Thoracic aorta endothelial cell (primary cell): ENCODE measurements around the gene SHANK1. TPM values are rescaled to one million over a fixed set of nuclear protein-coding genes. Genes with fewer than 3 reads are reported as not detected.

Source experiments
- total RNA-seq: library from RNA; depleted of rRNA; stranded (reverse); fragments of >200 nt; gene quantifications from 2 replicates; pipeline ENCODE4 v1.2.3, GENCODE V29; 2012

Gene SHANK1
- total RNA-seq, result 1.5 and 2.9 TPM in 2 replicates

DNA sequence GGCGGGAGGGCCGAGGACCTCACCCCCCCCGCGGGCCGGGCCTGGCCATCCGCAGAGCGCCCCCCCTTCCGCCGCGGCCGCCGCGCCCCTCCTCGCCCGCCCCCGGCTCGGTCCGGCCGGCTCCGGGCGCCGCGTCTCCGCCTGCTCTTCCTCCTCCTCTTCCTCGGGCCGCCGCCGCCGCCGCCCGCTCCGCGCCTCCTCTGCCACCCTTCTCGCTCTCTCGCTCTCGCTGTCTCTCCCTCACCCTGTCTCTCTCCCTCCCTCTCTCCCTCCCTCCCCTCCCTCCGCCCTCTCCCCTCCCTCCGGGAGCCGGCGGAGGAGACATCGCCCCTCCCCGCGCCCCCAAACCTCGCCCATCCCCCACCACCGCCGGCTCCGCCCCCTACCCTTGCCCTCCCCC, at the start of gene SHANK1:
TSS of gene SHANK1 (minus strand) at position 237 of the 400 bp plus-strand sequence. CDS start 2,883 bp downstream, outside the sequence.

DNA sequence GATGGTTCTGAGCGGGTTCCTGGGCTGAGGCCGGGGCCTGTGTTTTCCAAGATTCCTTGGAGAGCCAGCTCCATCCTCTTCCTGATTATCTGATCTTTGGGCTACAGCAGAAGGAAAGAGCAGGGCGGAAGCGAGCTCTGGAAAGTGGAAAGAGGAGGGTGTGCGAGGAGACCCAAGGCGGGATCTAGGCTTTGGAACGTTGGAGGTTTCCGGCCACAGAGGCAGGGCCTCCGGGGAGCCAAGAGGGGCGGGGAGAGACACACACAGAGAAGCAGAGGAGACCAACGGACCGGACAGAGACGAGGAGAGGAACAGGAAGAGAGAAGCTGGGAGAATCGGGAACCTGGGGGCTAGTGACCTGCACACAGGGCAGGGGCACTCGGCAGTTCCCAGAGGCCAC, 3.5 kb upstream of the SHANK1 start, which contains the start of gene CLEC11A:
TSS of gene CLEC11A (plus strand) at position 296 of the 400 bp plus-strand sequence. CDS start 162 bp downstream, outside the sequence.

DNA sequence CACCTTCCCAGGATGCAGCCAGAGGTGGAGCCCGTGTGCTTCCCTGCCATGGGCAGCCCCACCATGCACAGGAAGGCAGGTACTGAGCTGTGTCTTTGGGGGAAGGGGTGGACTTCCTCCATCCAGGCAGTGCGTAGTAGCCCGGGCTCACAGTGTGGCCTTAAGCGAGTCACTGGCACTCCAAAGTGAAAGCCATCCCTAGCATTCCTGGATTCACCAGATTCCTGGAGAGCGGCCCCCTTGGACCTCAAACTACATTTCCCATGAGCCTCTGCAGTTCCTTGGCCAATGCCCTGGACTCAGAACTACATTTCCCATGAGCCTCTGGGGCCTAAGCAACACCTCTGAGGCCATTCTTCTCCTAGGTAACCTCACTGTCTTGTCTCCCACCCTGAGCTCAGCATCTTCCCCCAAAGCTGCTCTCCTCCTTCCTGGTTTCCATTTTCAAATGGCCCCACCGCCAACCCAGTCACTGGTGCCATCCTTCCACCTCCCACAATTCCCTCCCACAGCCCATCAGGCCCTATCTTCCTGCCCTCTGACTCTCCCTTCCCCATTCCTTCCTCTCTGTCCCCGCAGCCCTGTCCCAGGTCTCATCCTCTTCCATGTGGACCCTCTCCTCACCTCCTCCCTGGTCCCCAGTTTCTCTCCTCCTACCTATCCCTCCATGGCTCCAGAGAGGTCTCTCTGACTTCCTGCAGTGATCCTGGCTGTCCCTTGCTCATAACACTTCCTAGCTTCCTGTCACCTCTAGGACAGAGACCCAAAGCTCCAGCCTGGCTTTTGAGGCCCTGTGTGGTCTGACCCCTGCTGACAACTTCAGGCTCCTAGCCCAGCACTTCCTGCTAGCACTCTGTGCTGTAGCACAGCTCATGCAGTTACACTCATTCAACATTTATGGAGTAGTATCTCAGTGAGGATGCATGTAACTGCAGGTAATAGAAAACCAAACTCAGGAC, 69.9 kb downstream of the SHANK1 start, which contains the start of gene C19orf81:
TSS of gene C19orf81 (plus strand) at position 13 of the 959 bp plus-strand sequence. CDS start at position 13, 0 bp downstream.

DNA sequence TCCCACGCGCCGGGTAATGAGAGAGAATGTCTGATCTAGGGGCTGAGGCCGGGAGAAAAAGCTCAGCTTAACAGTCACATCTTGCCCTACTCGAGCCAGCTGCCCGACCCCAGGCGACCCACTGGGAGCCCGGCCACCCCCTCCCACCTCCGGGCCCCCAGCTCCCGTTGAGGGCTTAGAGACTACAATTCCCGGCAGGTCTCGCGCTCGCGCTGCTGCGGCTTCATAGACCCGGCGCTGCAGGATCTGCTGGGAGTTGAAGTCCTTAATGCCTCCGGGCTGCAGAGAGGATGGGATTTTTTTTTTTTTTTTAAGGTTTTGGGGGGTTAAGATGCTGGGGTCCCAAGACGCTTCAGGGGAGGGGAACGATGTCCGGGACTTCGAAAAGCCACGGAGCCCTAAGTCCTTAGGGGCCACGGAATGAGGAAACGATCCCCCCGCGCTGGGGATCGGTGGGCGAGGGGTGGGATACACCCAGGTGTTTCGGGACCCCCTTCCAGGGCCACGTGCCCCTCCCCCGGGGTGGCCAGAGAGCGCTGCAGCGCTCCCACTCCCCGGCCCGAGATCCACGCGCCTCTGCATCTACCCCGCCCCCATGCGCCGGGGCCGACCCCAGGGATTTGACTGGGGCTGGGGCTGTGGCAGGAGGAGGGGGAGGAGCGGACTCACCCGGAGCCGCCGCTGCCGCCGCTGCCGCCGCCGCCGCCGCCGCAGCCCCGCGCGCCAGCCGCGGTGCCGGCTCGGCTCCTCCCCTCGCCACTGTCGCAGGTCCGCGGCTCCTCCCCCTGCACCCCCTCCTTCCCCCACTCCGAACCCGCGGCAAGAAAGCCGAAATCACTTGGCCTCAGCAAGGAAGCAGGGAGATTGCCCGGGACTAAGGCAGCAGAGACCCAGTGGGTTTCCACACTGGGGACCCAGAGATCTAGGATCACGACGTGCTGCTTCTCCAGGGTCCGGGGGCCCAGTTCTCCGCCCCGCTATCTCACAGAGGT, 80.2 kb downstream of the SHANK1 start, which contains the start of gene SYT3:
TSS of gene SYT3 (minus strand) at position 761 of the 992 bp plus-strand sequence. CDS start 2,470 bp downstream, outside the sequence.

Other genes starting within 250 kb of the SHANK1 start
- 36.2 and 38.3 TPM in 2 replicates for gene EMC10, start 243.3 kb downstream of the SHANK1 start, total RNA-seq
- gene GARIN5A, start 243.0 kb downstream of the SHANK1 start, total RNA-seq, result not detected in 2 replicates
- 11.0 and 14.4 TPM in 2 replicates for gene JOSD2, start 208.6 kb downstream of the SHANK1 start, total RNA-seq
- not detected in 2 replicates for gene ASPDH, start 205.9 kb downstream of the SHANK1 start, total RNA-seq
- gene LRRC4B, start 151.4 kb downstream of the SHANK1 start, total RNA-seq, result under 0.01 and 0.07 TPM in 2 replicates
- gene SYT3, start 79.9 kb downstream of the SHANK1 start, total RNA-seq, result 0.13 TPM in 1 of 2 replicates, not detected in the other
- gene C19orf81, start 70.4 kb downstream of the SHANK1 start, total RNA-seq, result 0.40 TPM in 1 of 2 replicates, not detected in the other
- 5.1 and 8.0 TPM in 2 replicates for gene CLEC11A, start 3.6 kb upstream of the SHANK1 start, total RNA-seq
- not detected in 2 replicates for gene GPR32, start 50.7 kb upstream of the SHANK1 start, total RNA-seq
- not detected in 2 replicates for gene ACP4, start 70.6 kb upstream of the SHANK1 start, total RNA-seq
- gene KLK1, start 104.0 kb upstream of the SHANK1 start, total RNA-seq, result not detected in 2 replicates
- 0.13 TPM in 1 of 2 replicates, not detected in the other for gene KLK15, start 113.8 kb upstream of the SHANK1 start, total RNA-seq
- gene KLK3, start 135.1 kb upstream of the SHANK1 start, total RNA-seq, result not detected in 2 replicates
- gene KLK2, start 153.6 kb upstream of the SHANK1 start, total RNA-seq, result not detected in 2 replicates
- gene KLK4, start 191.6 kb upstream of the SHANK1 start, total RNA-seq, result not detected in 2 replicates
- gene KLK5, start 233.2 kb upstream of the SHANK1 start, total RNA-seq, result not detected in 2 replicates
- gene KLK6, start 249.8 kb upstream of the SHANK1 start, total RNA-seq, result 0.14 TPM in 1 of 2 replicates, not detected in the other